Testis (tissue), 2 donors: ENCODE data around the gene ZNF236.

Experiments
- CTCF ChIP-seq, 3 experiments: fragments of 450-650 bp in 2 of 3; fragments of 200-600 bp in 1 of 3; sonication (generic) in 1 of 3; IDR thresholded peaks; one replicate each; pipeline ENCODE4 v1.5.1; 2016 to 2019; ENCODE audit warnings: antibody characterized with exemption in 3 of 3, mild to moderate bottlenecking in 2 of 3, moderate library complexity in 1 of 3
- POLR2A ChIP-seq: fragments of 450-650 bp; IDR thresholded peaks from one replicate; pipeline ENCODE4 v1.6.1; 2017; ENCODE audit warnings: antibody characterized with exemption, mild to moderate bottlenecking, moderate library complexity

GRCh38 chr18:76979906-76980305, 157.5 kb downstream of the ZNF236 start:
- no peak for TF ChIP-seq CTCF (IDR thresholded peaks at IDR 0.05)
- TF ChIP-seq POLR2A, result no peak
